ENCODE results near the gene TAPBPL. TPM values are rescaled to one million over a fixed set of nuclear protein-coding genes. Genes with fewer than 3 reads are reported as not detected.
A peak's percentile ranks its signal among the peaks of the same experiment; 100 is the strongest.

The TAPBPL gene
- total and polyA plus RNA-seq, 2 of the 13 experiments (the other 11 are each of a cell fraction or from before 2014, with no cell fraction given) = 10.0 to 14.5 TPM

- TF ChIP-seq PAXIP1 (CRISPR knock-in tag; conservative IDR thresholded peaks at IDR 0.05) (no peak), ZNF329 (CRISPR knock-in tag; IDR thresholded peaks at IDR 0.05; ENCODE audit: low read depth) (no peak), CEBPG (CRISPR knock-in tag; IDR thresholded peaks at IDR 0.05) (0 out of 2 replicates have a peak, but pooled peaks have one; percentile 29), ZNF460 (CRISPR knock-in tag; IDR thresholded peaks at IDR 0.05; ENCODE audit: borderline replicate concordance) (peak; percentile 51; the same call in 1 of the 2 replicates), CEBPB (IDR thresholded peaks at IDR 0.05; ENCODE audit: borderline replicate concordance, low read depth, low read length) (peak; percentile 38; the same call in 1 of the 2 replicates), ARNT2 (CRISPR knock-in tag; IDR thresholded peaks at IDR 0.05; ENCODE audit: low read depth) (no peak), ATF7 (IDR thresholded peaks at IDR 0.05) (peak; percentile 45; the same call in 1 of the 2 replicates), ATF7 (CRISPR knock-in tag; IDR thresholded peaks at IDR 0.05) (no peak)
- TF ChIP-seq, protein P1, sequence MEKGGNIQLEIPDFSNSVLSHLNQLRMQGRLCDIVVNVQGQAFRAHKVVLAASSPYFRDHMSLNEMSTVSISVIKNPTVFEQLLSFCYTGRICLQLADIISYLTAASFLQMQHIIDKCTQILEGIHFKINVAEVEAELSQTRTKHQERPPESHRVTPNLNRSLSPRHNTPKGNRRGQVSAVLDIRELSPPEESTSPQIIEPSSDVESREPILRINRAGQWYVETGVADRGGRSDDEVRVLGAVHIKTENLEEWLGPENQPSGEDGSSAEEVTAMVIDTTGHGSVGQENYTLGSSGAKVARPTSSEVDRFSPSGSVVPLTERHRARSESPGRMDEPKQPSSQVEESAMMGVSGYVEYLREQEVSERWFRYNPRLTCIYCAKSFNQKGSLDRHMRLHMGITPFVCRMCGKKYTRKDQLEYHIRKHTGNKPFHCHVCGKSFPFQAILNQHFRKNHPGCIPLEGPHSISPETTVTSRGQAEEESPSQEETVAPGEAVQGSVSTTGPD (CRISPR knock-in tag; IDR thresholded peaks at IDR 0.05) = no peak
- Histone ChIP-seq H3K4me3 (replicated peaks in 1 of 3; ENCODE audit: insufficient read depth in 1 of 3, low read depth in 2 of 3, low read length in 3 of 3) (no peak overlapping the region), H3K9me3 (ENCODE audit: low read length) (no peaks in the 10 kb centered on the region), H3K36me3 (replicated peaks in 1 of 2; ENCODE audit: control insufficient read depth in 1 of 2, insufficient read depth in 2 of 2, low read length in 2 of 2) (no peaks in the 10 kb centered on the region), H3K4me1 (ENCODE audit: insufficient read depth, low read length) (peaks cover 33% of the 10 kb centered on the region), H3K4me2 (ENCODE audit: low read depth, low read length) (no peak overlapping the region), H3K27me3 (ENCODE audit: control insufficient read depth in 1 of 2, insufficient read depth in 2 of 2, low read length in 2 of 2) (no peaks in the 10 kb centered on the region; a peak in 1 of 5 replicates), H2AFZ (ENCODE audit: low read length) (no peak overlapping the region), H3K9ac (ENCODE audit: insufficient read depth, low read depth, low read length) (no peak overlapping the region), H3K79me2 (ENCODE audit: insufficient read depth, low read length) (no peaks in the 10 kb centered on the region), H4K20me1 (ENCODE audit: insufficient read depth, low read length) (no peaks in the 10 kb centered on the region), H3K27ac (ENCODE audit: extremely low read length, insufficient read depth, low read length) (no peak overlapping the region)
- in situ Hi-C loops (cut with HindIII; ENCODE audit: extremely low pct_ligation_motif_present, low pct_unique_long_range_greater_than_20kb) = no loop called here
- WGBS (ENCODE audit: low lambda C conversion rate) = 63% methylated on average over 9 of the region's 9 CpGs
- intact Hi-C loops (cut with micrococcal nuclease; ENCODE audit: unreplicated experiment) = no loop called here
- no TSS peak for BruUV-seq (replicated peaks)
- no peak for FAIRE-seq
- DNase-seq (ENCODE audit: low spot score) = no peak
- ChIA-PET POLR2A (interaction anchor here (1.7 to 1.8 kb wide), 2 partner anchors 9 to 28 kb away, joined by 6 to 7 read pairs; partner anchors contain the start of genes TAPBPL and VAMP1), CTCF (ENCODE audit: low intra/inter-chr PET ratio, low total read pairs) (no interaction called here)
- no peak for ATAC-seq
Observed at GRCh38 chr12:6442836-6443235, 9.0 kb upstream of the TAPBPL start.

Measured in HepG2 (cell line).